ENCODE results near the gene GRID2. TPM values are rescaled to one million over a fixed set of nuclear protein-coding genes. Genes with fewer than 3 reads are reported as not detected.

GRID2 gene
- polyA plus RNA-seq, 1 experiment = not detected

DNA sequence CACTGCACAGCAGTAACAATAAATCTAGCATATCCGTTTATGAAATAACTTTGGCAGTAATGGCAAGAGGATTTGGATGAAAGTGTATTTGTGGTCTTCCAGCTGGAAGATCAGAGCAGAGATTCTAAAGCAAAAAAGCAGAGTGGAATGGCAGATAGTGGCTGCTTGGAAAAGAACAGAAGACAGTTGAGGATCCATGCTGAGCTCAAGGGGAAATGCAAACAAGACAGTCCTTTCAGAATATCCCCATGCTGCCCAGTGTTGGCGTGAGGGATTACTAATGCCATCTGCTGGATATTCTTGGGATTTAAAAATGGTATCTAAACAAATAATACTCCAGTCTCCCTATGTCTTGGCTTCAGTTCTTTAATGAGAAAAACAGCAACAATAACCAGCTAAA is 895.7 kb downstream of the GRID2 start:
- Histone ChIP-seq H3K27me3 (ENCODE audit: control insufficient read depth, insufficient read depth, low read length) (no peaks in the 10 kb centered on the region), H3K36me3 (ENCODE audit: control insufficient read depth, insufficient read depth, low read length) (no peaks in the 10 kb centered on the region), H3K4me3 (ENCODE audit: low read depth, low read length) (no peak overlapping the region)
- no peak for DNase-seq (ENCODE audit: low read depth)
- CTCF ChIA-PET = interaction anchor here (0.7 kb wide), 2 partner anchors 227 to 561 kb away, joined by 3 read pairs; no protein-coding TSS in a partner anchor
- TF ChIP-seq CTCF (IDR thresholded peaks at IDR 0.05; ENCODE audit: insufficient read depth, low read depth, low read length) = peak; percentile 33
- POLR2A ChIA-PET = no interaction called here

DNA sequence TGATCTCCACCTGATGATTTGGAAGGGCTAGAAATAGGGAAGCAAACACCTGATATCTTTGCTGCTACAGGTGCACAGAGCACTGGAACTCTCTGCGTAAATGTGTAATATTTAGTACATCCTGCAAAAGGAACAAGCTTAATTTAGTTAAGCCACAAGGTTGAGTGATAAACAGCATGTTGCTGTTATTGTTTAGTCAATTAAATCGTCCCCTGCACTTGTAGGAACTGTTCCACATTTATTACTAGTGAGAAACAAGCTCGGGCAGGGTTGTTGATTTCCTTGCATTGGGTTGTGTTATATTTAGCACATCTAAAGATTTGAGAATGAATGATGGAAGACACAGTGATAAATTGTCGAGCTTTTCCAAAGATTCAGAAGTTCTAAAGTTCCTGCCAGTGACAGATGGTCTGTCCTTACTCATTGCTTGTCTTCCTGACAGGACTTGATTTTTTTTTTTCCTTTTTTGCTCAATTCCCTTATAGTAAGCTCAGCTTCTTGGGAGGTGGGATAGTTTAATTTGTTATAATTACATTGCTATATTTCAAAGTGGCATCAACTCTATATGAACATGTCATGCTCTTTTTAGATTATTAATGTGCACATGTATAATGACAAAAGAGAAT is 897.8 kb downstream of the GRID2 start:
- no peaks in the 10 kb centered on the region for H3K27me3 ChIP-seq (ENCODE audit: control insufficient read depth, insufficient read depth, low read length)
- DNase-seq (ENCODE audit: low read depth) = no peak
- ChIA-PET CTCF (no interaction called here), POLR2A (no interaction called here)
- no peak overlapping the region for H3K4me3 ChIP-seq (ENCODE audit: low read depth, low read length)
- no peaks in the 10 kb centered on the region for H3K36me3 ChIP-seq (ENCODE audit: control insufficient read depth, insufficient read depth, low read length)
- no peak for TF ChIP-seq CTCF (IDR thresholded peaks at IDR 0.05; ENCODE audit: insufficient read depth, low read depth, low read length)

GRCh38 chr4:93203708-93204107 is 899.9 kb downstream of the GRID2 start:
- ChIA-PET POLR2A (no interaction called here), CTCF (no interaction called here)
- Histone ChIP-seq H3K36me3 (ENCODE audit: control insufficient read depth, insufficient read depth, low read length) (no peaks in the 10 kb centered on the region), H3K4me3 (ENCODE audit: low read depth, low read length) (no peak overlapping the region), H3K27me3 (ENCODE audit: control insufficient read depth, insufficient read depth, low read length) (no peaks in the 10 kb centered on the region)
- no peak for TF ChIP-seq CTCF (IDR thresholded peaks at IDR 0.05; ENCODE audit: insufficient read depth, low read depth, low read length)
- DNase-seq (ENCODE audit: low read depth) = no peak

GRCh38 chr4:93212250-93212649 is 908.5 kb downstream of the GRID2 start:
- no peak overlapping the region for H3K4me3 ChIP-seq (ENCODE audit: low read depth, low read length)
- H3K27me3 ChIP-seq (ENCODE audit: control insufficient read depth, insufficient read depth, low read length) = no peaks in the 10 kb centered on the region
- DNase-seq (ENCODE audit: low read depth) = no peak
- H3K36me3 ChIP-seq (ENCODE audit: control insufficient read depth, insufficient read depth, low read length) = no peaks in the 10 kb centered on the region
- POLR2A ChIA-PET = no interaction called here
- CTCF ChIA-PET = no interaction called here
- no peak for TF ChIP-seq CTCF (IDR thresholded peaks at IDR 0.05; ENCODE audit: insufficient read depth, low read depth, low read length)

DNA sequence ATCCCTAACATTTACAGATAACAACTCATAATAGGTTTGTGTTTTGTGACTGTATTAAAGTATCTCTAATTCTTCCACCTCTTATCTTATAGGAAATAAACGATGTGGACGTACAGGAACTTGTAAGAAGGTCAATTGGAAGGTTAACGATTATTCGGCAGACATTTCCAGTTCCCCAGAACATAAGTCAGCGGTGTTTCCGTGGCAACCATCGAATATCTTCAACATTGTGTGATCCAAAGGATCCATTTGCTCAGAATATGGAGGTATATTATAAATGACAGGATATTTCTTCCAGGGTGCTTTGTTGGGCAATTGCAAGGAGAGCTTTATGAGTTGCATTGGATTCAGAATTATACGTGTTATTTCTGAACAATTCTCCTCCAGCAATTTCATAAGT is 912.9 kb downstream of the GRID2 start:
- CTCF ChIA-PET = no interaction called here
- no peak overlapping the region for H3K4me3 ChIP-seq (ENCODE audit: low read depth, low read length)
- no peaks in the 10 kb centered on the region for H3K27me3 ChIP-seq (ENCODE audit: control insufficient read depth, insufficient read depth, low read length)
- no peaks in the 10 kb centered on the region for H3K36me3 ChIP-seq (ENCODE audit: control insufficient read depth, insufficient read depth, low read length)
- no peak for TF ChIP-seq CTCF (IDR thresholded peaks at IDR 0.05; ENCODE audit: insufficient read depth, low read depth, low read length)
- POLR2A ChIA-PET = no interaction called here
- no peak for DNase-seq (ENCODE audit: low read depth)

Data from BJ (cell line).